Endothelial cell of umbilical vein (primary cell): ENCODE data around the gene ATP8A2. TPM values are rescaled to one million over a fixed set of nuclear protein-coding genes. Genes with fewer than 3 reads are reported as not detected.

Source experiments
- BruUV-seq: library from RNA; stranded (reverse); fragments of 400-500 nt; replicated peaks from 2 replicates; lab custom pipeline; 2021; lab: Mats Ljungman, UMichigan
- CTCF ChIA-PET: fragments of 300-600, 350-600 bp; sonication (Branson Sonifier 250); formaldehyde crosslinking; loops from one replicate; lab custom pipeline; 2021; ENCODE audit warnings: antibody characterized with exemption, inconsistent platforms; lab: Charles Lee
- POLR2A ChIA-PET: fragments of 300-600, 350-600 bp; sonication (Branson Sonifier 250); formaldehyde crosslinking; loops from one replicate; lab custom pipeline; 2021; ENCODE audit warnings: antibody characterized with exemption, inconsistent platforms; lab: Charles Lee
- DNase-seq: peaks from one replicate; pipeline ENCODE4 v3.0.0-alpha.2; 2011; ENCODE audit warnings: low read depth, low spot score
- FAIRE-seq: peaks from 2 replicates; lab custom pipeline; 2011; peaks lifted over from hg19 to GRCh38; lab: Jason Lieb, UNC
- H2AFZ ChIP-seq: 2 replicates; pipeline ENCODE4 v1.6.0; 2012; ENCODE audit warnings: low read depth, low read length, control low read depth, inconsistent platforms
- H3K27ac ChIP-seq: 2 replicates; pipeline ENCODE4 v1.5.1; 2011; ENCODE audit warnings: low read depth, mild to moderate bottlenecking, control low read depth, low read length, moderate library complexity; ENCODE audit not compliant: insufficient read depth
- H3K27me3 ChIP-seq, 2 experiments: 2 replicates each; pipeline versions ENCODE4 v1.6.0 to v1.6.1; 2011; ENCODE audit warnings: low read length in 2 of 2, mixed read lengths in 1 of 2; ENCODE audit not compliant: control insufficient read depth in 2 of 2, insufficient read depth in 2 of 2
- H3K36me3 ChIP-seq, 2 experiments: 2 replicates in 1 of 2; 3 replicates in 1 of 2; pipeline ENCODE4 v1.5.1; 2011; ENCODE audit warnings: low read length in 2 of 2, mild to moderate bottlenecking in 1 of 2, moderate library complexity in 1 of 2; ENCODE audit not compliant: control insufficient read depth in 2 of 2, insufficient read depth in 2 of 2; ENCODE audit errors: extremely low read depth in 1 of 2
- H3K4me1 ChIP-seq: 3 replicates; pipeline ENCODE4 v1.5.1; 2011; ENCODE audit warnings: mild to moderate bottlenecking, low read length; ENCODE audit not compliant: control insufficient read depth, insufficient read depth; ENCODE audit errors: extremely low read depth
- H3K4me2 ChIP-seq: 2 replicates; pipeline ENCODE4 v1.6.1; 2011; ENCODE audit warnings: low read length, control low read depth, mixed read lengths; ENCODE audit not compliant: insufficient read depth
- H3K4me3 ChIP-seq, 3 experiments: fragments of 200-600 bp in 1 of 3; sonication (generic), shearing (Covaris generic) in 1 of 3; replicated peaks in 1 of 3; 2 replicates each; pipeline ENCODE4 v1.5.1; 2011 to 2016; ENCODE audit warnings: control low read depth in 3 of 3, low read length in 3 of 3, mild to moderate bottlenecking in 2 of 3, inconsistent platforms in 1 of 3, low read depth in 1 of 3, moderate library complexity in 1 of 3; ENCODE audit not compliant: insufficient read depth in 1 of 3
- H3K79me2 ChIP-seq: 2 replicates; pipeline ENCODE4 v1.6.0; 2012; ENCODE audit warnings: low read length, inconsistent platforms; ENCODE audit not compliant: control insufficient read depth, insufficient read depth
- H3K9ac ChIP-seq: replicated peaks from 2 replicates; pipeline ENCODE3; 2011; ENCODE audit warnings: low read length, control low read depth; ENCODE audit not compliant: insufficient read depth; ENCODE audit errors: extremely low read depth
- H3K9me1 ChIP-seq: replicated peaks from 3 replicates; pipeline ENCODE4 v1.6.0; 2011; ENCODE audit warnings: mild to moderate bottlenecking, low read length; ENCODE audit not compliant: control insufficient read depth, insufficient read depth; ENCODE audit errors: extremely low read depth
- H3K9me3 ChIP-seq: replicated peaks from 2 replicates; pipeline ENCODE4 v1.5.1; 2012; ENCODE audit warnings: low read length, inconsistent platforms; ENCODE audit not compliant: control insufficient read depth, insufficient read depth
- H4K20me1 ChIP-seq: replicated peaks from 2 replicates; pipeline ENCODE3; 2011; ENCODE audit warnings: mild to moderate bottlenecking, low read length; ENCODE audit not compliant: control insufficient read depth, insufficient read depth; ENCODE audit errors: extremely low read depth
- CTCF ChIP-seq, 2 donors: IDR thresholded peaks; 1 replicate in 1 of 2; 2 replicates in 1 of 2; pipeline ENCODE4 v1.5.1; 2011; ENCODE audit warnings: low read length in 2 of 2, mild to moderate bottlenecking in 2 of 2, moderate library complexity in 2 of 2, control low read depth in 1 of 2, inconsistent platforms in 1 of 2, low read depth in 1 of 2; ENCODE audit not compliant: insufficient read depth in 1 of 2; ENCODE audit errors: extremely low read depth in 1 of 2
- EZH2 ChIP-seq: IDR thresholded peaks from 2 replicates; pipeline ENCODE4 v1.6.1; 2012; ENCODE audit warnings: borderline replicate concordance, low read depth, mild to moderate bottlenecking, moderate library complexity, low read length, inconsistent platforms; ENCODE audit not compliant: severe bottlenecking
- FOS ChIP-seq: IDR thresholded peaks from 2 replicates; pipeline ENCODE4 v1.6.1; 2011; ENCODE audit warnings: mild to moderate bottlenecking, low read length, moderate library complexity, borderline replicate concordance; ENCODE audit not compliant: insufficient read depth
- GATA2 ChIP-seq: IDR thresholded peaks from 2 replicates; pipeline ENCODE4 v1.7.0; 2011; ENCODE audit warnings: low read depth, mild to moderate bottlenecking, moderate library complexity, mixed read lengths, low read length; ENCODE audit not compliant: insufficient read length, insufficient read depth
- JUN ChIP-seq: IDR thresholded peaks from 2 replicates; pipeline ENCODE4 v1.6.1; 2011; ENCODE audit warnings: borderline replicate concordance, low read depth; ENCODE audit not compliant: insufficient read length, insufficient read depth
- MYC ChIP-seq: IDR thresholded peaks from one replicate; pipeline ENCODE4 v1.6.1; 2011; ENCODE audit warnings: mild to moderate bottlenecking, low read depth, low read length
- POLR2A ChIP-seq: IDR thresholded peaks from 2 replicates; pipeline ENCODE4 v1.6.1; 2012; ENCODE audit warnings: low read depth, mild to moderate bottlenecking, control low read depth, low read length
- POLR2AphosphoS5 ChIP-seq: IDR thresholded peaks from 2 replicates; pipeline ENCODE4 v1.6.1; 2012; ENCODE audit warnings: low read depth, mild to moderate bottlenecking, control low read depth, low read length, moderate library complexity; ENCODE audit not compliant: insufficient read depth
- dilution Hi-C: fragments of 300-500 bp; cut with MboI; formaldehyde crosslinking; loops from one replicate; pipeline ENCODE4 v1.15.0; 2019; ENCODE audit warnings: low sequenced_read_pairs; ENCODE audit not compliant: extremely low pct_ligation_motif_present
- intact Hi-C: fragments of 100-400 bp; cut with micrococcal nuclease; formaldehyde crosslinking; loops from one replicate; pipeline ENCODE4 v1.10.0; 2022
- polyA plus RNA-seq, 4 experiments: library from polyadenylated mRNA; depleted of rRNA in 3 of 4; stranded (reverse) in 3 of 4; unstranded in 1 of 4; fragments of >200 nt; gene quantifications; 2 replicates each; pipeline versions ENCODE4 v1.2.1 to v1.2.3, GENCODE V29; 2011 to 2012; ENCODE audit warnings: missing spikeins in 1 of 4
- total RNA-seq: library from RNA; stranded (reverse); gene quantifications from 2 replicates; pipeline ENCODE4 v1.2.3, GENCODE V29; 2021
- TF ChIP-seq, protein P1 (sequence below): IDR thresholded peaks from 2 replicates; pipeline ENCODE4 v1.6.1; 2011; ENCODE audit not compliant: insufficient read depth, insufficient read length

Gene ATP8A2
- total and polyA plus RNA-seq, 2 donors (not counting 3 experiments of a cell fraction or from before 2014, with no cell fraction given), result 0.11 to 0.49 TPM

- FAIRE-seq, result no peak
- Histone ChIP-seq H4K20me1 (no peaks in the 10 kb centered on the region), H3K4me3 (no peak overlapping the region), H3K9me1 (no peaks in the 10 kb centered on the region), H2AFZ (no peak overlapping the region), H3K9ac (no peak overlapping the region), H3K27ac (no peak overlapping the region), H3K27me3 (no peaks in the 10 kb centered on the region), H3K79me2 (no peaks in the 10 kb centered on the region), H3K4me1 (no peaks in the 10 kb centered on the region), H3K4me2 (no peak overlapping the region), H3K9me3 (no peaks in the 10 kb centered on the region), H3K36me3 (no peaks in the 10 kb centered on the region)
- intact Hi-C loops (no loop called here), dilution Hi-C loops (no loop called here)
- no peak for DNase-seq
- POLR2A ChIA-PET, result no interaction called here
- TF ChIP-seq POLR2A, result peak; percentile 22
- TF ChIP-seq, protein P1, sequence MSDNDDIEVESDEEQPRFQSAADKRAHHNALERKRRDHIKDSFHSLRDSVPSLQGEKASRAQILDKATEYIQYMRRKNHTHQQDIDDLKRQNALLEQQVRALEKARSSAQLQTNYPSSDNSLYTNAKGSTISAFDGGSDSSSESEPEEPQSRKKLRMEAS, result no peak
- no TSS peak for BruUV-seq
- CTCF ChIA-PET, result interaction anchor here (2.4 kb wide), 1 partner anchor 30 kb away, joined by 9 read pairs; no protein-coding TSS in a partner anchor
These were observed 26.2 kb upstream of the ATP8A2 start for GRCh38 chr13:25345576-25345975.

- H3K4me2 ChIP-seq, result no peak overlapping the region
- FAIRE-seq (no peak), DNase-seq (no peak)
- no peaks in the 10 kb centered on the region for H3K4me1 ChIP-seq
- CTCF ChIA-PET, result interaction anchor here (1.1 kb wide), 1 partner anchor 29 kb away, joined by 3 read pairs; no protein-coding TSS in a partner anchor
- BruUV-seq, result no TSS peak
- no peaks in the 10 kb centered on the region for H3K9me3 ChIP-seq
- H3K4me3 ChIP-seq, result no peak overlapping the region
- POLR2A ChIA-PET, result no interaction called here
- no peaks in the 10 kb centered on the region for H3K79me2 ChIP-seq
- TF ChIP-seq CTCF (IDR thresholded peaks at IDR 0.05; ENCODE audit: extremely low read depth in 1 of 2, insufficient read depth in 1 of 2, low read depth in 1 of 2, low read length in 2 of 2) (no peak), POLR2A (no peak), GATA2 (no peak), EZH2 (no peak), MYC (no peak), FOS (no peak), POLR2AphosphoS5 (no peak), JUN (no peak)
- TF ChIP-seq, protein P1, result no peak
- peaks cover under 1 to 3% of the 10 kb centered on the region in 2 experiments for H3K27me3 ChIP-seq
- no peaks in the 10 kb centered on the region for H4K20me1 ChIP-seq
- dilution Hi-C loops, result no loop called here
- H3K27ac ChIP-seq, result no peak overlapping the region
- intact Hi-C loops, result no loop called here
- H3K9ac ChIP-seq, result no peak overlapping the region
- H3K36me3 ChIP-seq, result no peaks in the 10 kb centered on the region
- no peak overlapping the region for H2AFZ ChIP-seq
- H3K9me1 ChIP-seq, result no peaks in the 10 kb centered on the region
These were observed 24.6 kb upstream of the ATP8A2 start for GRCh38 chr13:25347151-25347550.
